Endothelial cell of umbilical vein (primary cell): Measurements from ENCODE around the gene TUBG2. TPM values are rescaled to one million over a fixed set of nuclear protein-coding genes. Genes with fewer than 3 reads are reported as not detected.

Experiments
- BruUV-seq: library from RNA; stranded (reverse); fragments of 400-500 nt; replicated peaks from 2 replicates; lab custom pipeline; 2021; lab: Mats Ljungman, UMichigan
- CTCF ChIA-PET: fragments of 300-600, 350-600 bp; sonication (Branson Sonifier 250); formaldehyde crosslinking; loops from one replicate; lab custom pipeline; 2021; ENCODE audit warnings: antibody characterized with exemption, inconsistent platforms; lab: Charles Lee
- POLR2A ChIA-PET: fragments of 300-600, 350-600 bp; sonication (Branson Sonifier 250); formaldehyde crosslinking; loops from one replicate; lab custom pipeline; 2021; ENCODE audit warnings: antibody characterized with exemption, inconsistent platforms; lab: Charles Lee
- DNase-seq: peaks from one replicate; pipeline ENCODE4 v3.0.0-alpha.2; 2011; ENCODE audit warnings: low read depth, low spot score
- FAIRE-seq: peaks from 2 replicates; lab custom pipeline; 2011; peaks lifted over from hg19 to GRCh38; lab: Jason Lieb, UNC
- H2AFZ ChIP-seq: 2 replicates; pipeline ENCODE4 v1.6.0; 2012; ENCODE audit warnings: low read depth, low read length, control low read depth, inconsistent platforms
- H3K27ac ChIP-seq: 2 replicates; pipeline ENCODE4 v1.5.1; 2011; ENCODE audit warnings: low read depth, mild to moderate bottlenecking, control low read depth, low read length, moderate library complexity; ENCODE audit not compliant: insufficient read depth
- H3K27me3 ChIP-seq, 2 experiments: 2 replicates each; pipeline versions ENCODE4 v1.6.0 to v1.6.1; 2011; ENCODE audit warnings: low read length in 2 of 2, mixed read lengths in 1 of 2; ENCODE audit not compliant: control insufficient read depth in 2 of 2, insufficient read depth in 2 of 2
- H3K36me3 ChIP-seq, 2 experiments: 2 replicates in 1 of 2; 3 replicates in 1 of 2; pipeline ENCODE4 v1.5.1; 2011; ENCODE audit warnings: low read length in 2 of 2, mild to moderate bottlenecking in 1 of 2, moderate library complexity in 1 of 2; ENCODE audit not compliant: control insufficient read depth in 2 of 2, insufficient read depth in 2 of 2; ENCODE audit errors: extremely low read depth in 1 of 2
- H3K4me1 ChIP-seq: 3 replicates; pipeline ENCODE4 v1.5.1; 2011; ENCODE audit warnings: mild to moderate bottlenecking, low read length; ENCODE audit not compliant: control insufficient read depth, insufficient read depth; ENCODE audit errors: extremely low read depth
- H3K4me2 ChIP-seq: 2 replicates; pipeline ENCODE4 v1.6.1; 2011; ENCODE audit warnings: low read length, control low read depth, mixed read lengths; ENCODE audit not compliant: insufficient read depth
- H3K4me3 ChIP-seq, 3 experiments: fragments of 200-600 bp in 1 of 3; sonication (generic), shearing (Covaris generic) in 1 of 3; replicated peaks in 1 of 3; 2 replicates each; pipeline ENCODE4 v1.5.1; 2011 to 2016; ENCODE audit warnings: control low read depth in 3 of 3, low read length in 3 of 3, mild to moderate bottlenecking in 2 of 3, inconsistent platforms in 1 of 3, low read depth in 1 of 3, moderate library complexity in 1 of 3; ENCODE audit not compliant: insufficient read depth in 1 of 3
- H3K79me2 ChIP-seq: 2 replicates; pipeline ENCODE4 v1.6.0; 2012; ENCODE audit warnings: low read length, inconsistent platforms; ENCODE audit not compliant: control insufficient read depth, insufficient read depth
- H3K9ac ChIP-seq: replicated peaks from 2 replicates; pipeline ENCODE3; 2011; ENCODE audit warnings: low read length, control low read depth; ENCODE audit not compliant: insufficient read depth; ENCODE audit errors: extremely low read depth
- H3K9me1 ChIP-seq: replicated peaks from 3 replicates; pipeline ENCODE4 v1.6.0; 2011; ENCODE audit warnings: mild to moderate bottlenecking, low read length; ENCODE audit not compliant: control insufficient read depth, insufficient read depth; ENCODE audit errors: extremely low read depth
- H3K9me3 ChIP-seq: replicated peaks from 2 replicates; pipeline ENCODE4 v1.5.1; 2012; ENCODE audit warnings: low read length, inconsistent platforms; ENCODE audit not compliant: control insufficient read depth, insufficient read depth
- H4K20me1 ChIP-seq: replicated peaks from 2 replicates; pipeline ENCODE3; 2011; ENCODE audit warnings: mild to moderate bottlenecking, low read length; ENCODE audit not compliant: control insufficient read depth, insufficient read depth; ENCODE audit errors: extremely low read depth
- CTCF ChIP-seq, 2 donors: IDR thresholded peaks; 1 replicate in 1 of 2; 2 replicates in 1 of 2; pipeline ENCODE4 v1.5.1; 2011; ENCODE audit warnings: low read length in 2 of 2, mild to moderate bottlenecking in 2 of 2, moderate library complexity in 2 of 2, control low read depth in 1 of 2, inconsistent platforms in 1 of 2, low read depth in 1 of 2; ENCODE audit not compliant: insufficient read depth in 1 of 2; ENCODE audit errors: extremely low read depth in 1 of 2
- EZH2 ChIP-seq: IDR thresholded peaks from 2 replicates; pipeline ENCODE4 v1.6.1; 2012; ENCODE audit warnings: borderline replicate concordance, low read depth, mild to moderate bottlenecking, moderate library complexity, low read length, inconsistent platforms; ENCODE audit not compliant: severe bottlenecking
- FOS ChIP-seq: IDR thresholded peaks from 2 replicates; pipeline ENCODE4 v1.6.1; 2011; ENCODE audit warnings: mild to moderate bottlenecking, low read length, moderate library complexity, borderline replicate concordance; ENCODE audit not compliant: insufficient read depth
- MAX ChIP-seq: IDR thresholded peaks from 2 replicates; pipeline ENCODE4 v1.6.1; 2011; ENCODE audit not compliant: insufficient read depth, insufficient read length
- POLR2A ChIP-seq: IDR thresholded peaks from 2 replicates; pipeline ENCODE4 v1.6.1; 2012; ENCODE audit warnings: low read depth, mild to moderate bottlenecking, control low read depth, low read length
- dilution Hi-C: fragments of 300-500 bp; cut with MboI; formaldehyde crosslinking; loops from one replicate; pipeline ENCODE4 v1.15.0; 2019; ENCODE audit warnings: low sequenced_read_pairs; ENCODE audit not compliant: extremely low pct_ligation_motif_present
- intact Hi-C: fragments of 100-400 bp; cut with micrococcal nuclease; formaldehyde crosslinking; loops from one replicate; pipeline ENCODE4 v1.10.0; 2022
- polyA plus RNA-seq, 4 experiments: library from polyadenylated mRNA; depleted of rRNA in 3 of 4; stranded (reverse) in 3 of 4; unstranded in 1 of 4; fragments of >200 nt; gene quantifications; 2 replicates each; pipeline versions ENCODE4 v1.2.1 to v1.2.3, GENCODE V29; 2011 to 2012; ENCODE audit warnings: missing spikeins in 1 of 4
- total RNA-seq: library from RNA; stranded (reverse); gene quantifications from 2 replicates; pipeline ENCODE4 v1.2.3, GENCODE V29; 2021

Gene TUBG2
- total and polyA plus RNA-seq, 2 donors (not counting 3 experiments of a cell fraction or from before 2014, with no cell fraction given): 13.2 to 17.7 TPM

- Histone ChIP-seq H3K4me1 (no peaks in the 10 kb centered on the region), H2AFZ (no peak overlapping the region), H3K27ac (no peak overlapping the region), H4K20me1 (no peaks in the 10 kb centered on the region), H3K79me2 (no peaks in the 10 kb centered on the region), H3K27me3 (no peaks in the 10 kb centered on the region), H3K9me3 (no peaks in the 10 kb centered on the region), H3K9me1 (no peaks in the 10 kb centered on the region), H3K4me3 (no peak overlapping the region), H3K4me2 (no peak overlapping the region), H3K36me3 (peaks cover 4 to 22% of the 10 kb centered on the region in 2 experiments), H3K9ac (no peak overlapping the region)
- TF ChIP-seq FOS (no peak), MAX (no peak), CTCF (IDR thresholded peaks at IDR 0.05; ENCODE audit: extremely low read depth in 1 of 2, insufficient read depth in 1 of 2, low read depth in 1 of 2, low read length in 2 of 2) (no peak), EZH2 (no peak), POLR2A (no peak)
- ChIA-PET POLR2A (interaction anchor here (0.7 kb wide), 1 partner anchor 81 kb away, joined by 3 read pairs; no protein-coding TSS in a partner anchor), CTCF (interaction anchor here (0.6 to 3.1 kb wide), 4 partner anchors 15 to 121 kb away, joined by 3 to 19 read pairs (median 4); no protein-coding TSS in a partner anchor)
- BruUV-seq: no TSS peak
- intact Hi-C loops: no loop called here
- DNase-seq (no peak), FAIRE-seq (no peak)
- dilution Hi-C loops: no loop called here
Observed at GRCh38 chr17:42698736-42699414, 39.8 kb downstream of the TUBG2 start.
